ENCODE results near the gene CABP2.

DNA sequence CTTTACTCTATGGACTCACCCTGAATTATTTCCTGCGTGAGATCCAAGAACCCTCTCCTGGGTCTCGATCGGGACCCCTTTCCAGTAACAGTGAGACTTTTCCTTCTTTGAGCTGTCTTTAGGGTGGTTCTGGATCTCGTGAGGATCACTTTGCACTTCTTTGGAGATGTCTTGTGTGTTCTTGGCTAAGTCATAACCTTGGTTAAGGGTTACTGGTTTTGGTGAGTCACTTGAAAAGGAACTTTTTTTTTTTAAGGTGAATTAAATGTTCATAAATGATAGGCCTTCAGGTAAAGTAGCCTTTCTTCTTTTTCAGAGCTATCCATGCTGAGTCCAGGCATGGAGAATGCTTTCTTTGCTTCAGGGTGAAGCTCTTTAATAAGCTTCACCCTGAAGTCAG, 41.0 kb upstream of the CABP2 start:
- TF ChIP-seq, protein P1, sequence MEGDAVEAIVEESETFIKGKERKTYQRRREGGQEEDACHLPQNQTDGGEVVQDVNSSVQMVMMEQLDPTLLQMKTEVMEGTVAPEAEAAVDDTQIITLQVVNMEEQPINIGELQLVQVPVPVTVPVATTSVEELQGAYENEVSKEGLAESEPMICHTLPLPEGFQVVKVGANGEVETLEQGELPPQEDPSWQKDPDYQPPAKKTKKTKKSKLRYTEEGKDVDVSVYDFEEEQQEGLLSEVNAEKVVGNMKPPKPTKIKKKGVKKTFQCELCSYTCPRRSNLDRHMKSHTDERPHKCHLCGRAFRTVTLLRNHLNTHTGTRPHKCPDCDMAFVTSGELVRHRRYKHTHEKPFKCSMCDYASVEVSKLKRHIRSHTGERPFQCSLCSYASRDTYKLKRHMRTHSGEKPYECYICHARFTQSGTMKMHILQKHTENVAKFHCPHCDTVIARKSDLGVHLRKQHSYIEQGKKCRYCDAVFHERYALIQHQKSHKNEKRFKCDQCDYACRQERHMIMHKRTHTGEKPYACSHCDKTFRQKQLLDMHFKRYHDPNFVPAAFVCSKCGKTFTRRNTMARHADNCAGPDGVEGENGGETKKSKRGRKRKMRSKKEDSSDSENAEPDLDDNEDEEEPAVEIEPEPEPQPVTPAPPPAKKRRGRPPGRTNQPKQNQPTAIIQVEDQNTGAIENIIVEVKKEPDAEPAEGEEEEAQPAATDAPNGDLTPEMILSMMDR (conservative IDR thresholded peaks at IDR 0.05; ENCODE audit: low read depth, low read length), result no peak
- TF ChIP-seq EZH2phosphoT487 (IDR thresholded peaks at IDR 0.05; ENCODE audit: borderline replicate concordance, low read length) (no peak), EZH2 (IDR thresholded peaks at IDR 0.05; ENCODE audit: low read length, unreplicated experiment) (no peak)

Measured in PC-3 (cell line).